HG03103 (cell line): Measurements from ENCODE around the gene CATSPERD.
"Not testable (repeated sequence)": the region's sequence is repeated elsewhere in the genome, so short reads cannot be mapped to it uniquely, and the experiment has no call there.

Experiments used
- ATAC-seq: cut with Tn5 transposase; IDR thresholded peaks from one replicate; pipeline ENCODE4 v1.9.1; 2021; ENCODE audit warnings: low read depth; ENCODE audit not compliant: unreplicated experiment

Gene CATSPERD

DNA sequence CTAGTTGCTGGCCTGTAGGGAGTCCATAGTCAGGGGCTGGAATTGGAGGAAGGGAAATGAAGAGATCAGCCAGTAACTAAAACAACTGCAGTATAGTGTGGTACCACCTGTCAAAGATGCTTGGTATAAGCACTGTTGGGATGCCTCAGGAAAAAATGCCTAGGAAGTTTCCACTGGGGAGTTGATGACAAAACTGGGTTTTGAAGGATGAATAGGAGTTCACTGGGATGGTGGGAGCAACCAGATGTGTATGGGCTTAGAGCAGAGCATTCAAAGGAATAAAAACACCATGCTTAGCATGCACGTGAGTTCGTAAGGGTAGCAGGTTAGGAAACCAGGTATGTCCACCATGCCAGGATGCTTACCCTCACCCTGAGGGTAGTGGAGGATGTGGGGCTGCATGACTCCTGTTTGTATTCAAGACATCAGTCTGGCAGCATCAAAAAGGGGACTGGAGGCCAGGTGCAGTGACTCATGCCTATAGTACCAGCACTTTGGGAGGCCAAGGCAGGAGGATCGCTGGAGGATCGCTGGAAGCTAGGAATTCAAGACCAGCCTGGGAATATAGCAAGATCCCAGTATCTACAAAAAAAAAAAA, 7.1 kb downstream of the CATSPERD start:
- ATAC-seq = no peak

DNA sequence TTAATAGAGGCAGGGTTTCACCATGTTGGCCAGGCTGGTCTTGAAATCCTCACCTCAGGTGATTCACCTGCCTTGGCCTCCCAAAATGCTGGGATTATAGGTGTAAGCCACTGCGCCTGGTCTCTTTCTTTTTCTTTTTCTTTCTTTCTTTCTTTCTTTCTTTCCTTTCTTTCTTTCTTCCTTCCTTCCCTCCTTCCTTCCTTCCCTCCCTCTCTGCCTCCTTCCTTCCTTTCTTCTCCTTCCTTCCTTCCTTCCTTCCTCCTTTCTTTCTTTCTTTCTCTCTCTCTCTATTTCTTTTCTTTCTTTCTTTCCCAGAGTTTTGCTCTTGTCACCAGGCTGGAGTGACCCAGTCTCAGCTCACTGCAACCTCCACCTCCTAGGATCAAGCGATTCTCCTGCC, 12.7 kb downstream of the CATSPERD start:
- ATAC-seq = not testable (repeated sequence)

DNA sequence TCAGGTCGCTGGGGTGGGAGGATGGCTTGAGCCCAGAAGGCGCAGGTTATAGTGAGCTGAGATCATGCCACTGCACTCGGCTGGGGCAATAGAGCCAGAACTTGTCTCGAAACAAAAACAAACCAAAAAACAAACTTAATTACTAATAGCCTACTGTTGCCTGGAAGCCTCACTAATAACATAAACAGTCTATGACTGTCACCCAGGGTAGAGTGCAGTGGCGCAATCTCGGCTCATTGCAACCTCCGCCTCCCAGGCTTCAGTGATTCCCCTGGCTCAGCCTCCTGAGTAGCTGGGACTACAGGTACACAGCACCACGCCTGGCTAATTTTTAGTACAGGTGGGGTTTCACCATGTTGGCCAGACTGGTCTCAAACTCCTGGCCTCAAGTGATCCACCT, 18.0 kb downstream of the CATSPERD start:
- ATAC-seq = no peak

DNA sequence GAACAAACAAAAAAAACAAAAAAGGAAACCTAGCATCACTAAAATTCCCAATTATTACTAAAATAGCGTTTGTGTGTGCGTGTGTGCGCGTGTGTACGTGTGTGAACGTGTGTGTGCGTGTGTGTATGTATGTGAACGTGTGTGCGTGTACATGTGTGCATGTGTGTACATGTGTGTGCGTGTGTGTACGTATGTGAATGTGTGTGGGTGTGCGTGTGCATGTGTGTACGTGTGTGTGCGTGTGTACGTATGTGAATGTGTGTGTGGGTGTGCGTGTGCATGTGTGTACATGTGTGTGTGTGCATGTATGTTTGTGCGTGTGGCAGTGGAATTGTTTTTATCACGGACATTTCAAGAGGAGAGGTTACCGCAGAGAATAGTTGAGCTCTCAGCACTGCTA, 21.6 kb downstream of the CATSPERD start:
- no peak for ATAC-seq

DNA sequence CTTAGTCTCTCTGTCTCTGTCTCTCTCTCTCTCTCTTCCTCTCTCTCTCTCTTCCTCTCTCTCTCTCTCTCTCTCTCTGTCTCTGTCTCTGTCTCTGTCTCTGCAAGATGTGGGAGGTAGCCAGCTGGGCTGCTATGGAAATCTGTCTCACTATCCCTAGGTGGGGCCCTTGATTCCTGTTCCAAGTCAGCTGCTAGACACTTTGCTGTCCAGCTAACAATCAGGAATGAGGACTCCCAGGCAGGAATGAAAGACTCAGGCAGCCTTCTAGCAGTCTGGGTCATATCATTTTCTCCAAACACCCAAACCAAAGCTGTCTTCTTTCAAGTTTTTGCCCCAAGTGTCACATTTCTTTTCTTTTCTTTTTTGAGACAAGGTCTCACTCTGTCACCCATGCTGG, 23.2 kb downstream of the CATSPERD start:
- ATAC-seq = no peak

DNA sequence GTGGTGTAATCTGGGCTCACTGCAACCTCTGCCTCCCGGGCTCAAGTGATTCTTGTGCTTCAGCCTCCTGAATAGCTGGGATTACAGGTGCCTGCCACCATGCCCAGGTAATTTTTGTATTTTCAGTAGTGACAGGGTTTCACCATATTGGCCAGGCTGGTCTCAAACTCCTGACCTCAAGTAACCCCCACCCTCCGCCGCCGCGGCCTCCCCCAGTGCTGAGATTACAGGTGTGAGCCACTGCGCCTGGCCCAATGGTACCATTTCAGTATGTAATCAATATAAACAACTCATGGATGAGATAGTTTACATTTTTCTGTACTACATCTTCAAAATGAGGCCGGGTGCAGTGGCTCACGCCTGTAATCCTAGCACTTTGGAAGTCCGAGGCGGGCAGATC, 24.6 kb downstream of the CATSPERD start:
- ATAC-seq = not testable (repeated sequence)

DNA sequence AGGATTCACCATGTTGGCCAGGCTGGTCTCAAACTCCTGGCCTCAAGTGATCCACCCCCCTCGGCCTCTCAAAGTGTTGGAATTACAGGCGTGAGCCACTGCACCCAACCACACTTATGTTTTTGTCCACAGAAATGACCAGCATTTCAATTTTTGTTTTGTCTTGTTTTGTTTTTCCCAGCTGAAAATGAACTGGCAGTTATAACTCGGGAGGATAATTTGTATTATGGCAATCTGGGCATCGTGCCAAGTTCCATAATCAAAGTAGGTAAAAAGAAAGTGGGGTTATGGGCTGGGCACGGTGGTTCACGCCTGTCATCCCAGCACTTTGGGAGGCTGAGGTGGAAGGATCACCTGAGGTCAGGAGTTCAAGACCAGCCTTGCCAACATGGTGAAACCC, 28.5 kb downstream of the CATSPERD start:
- not testable (repeated sequence) for ATAC-seq

DNA sequence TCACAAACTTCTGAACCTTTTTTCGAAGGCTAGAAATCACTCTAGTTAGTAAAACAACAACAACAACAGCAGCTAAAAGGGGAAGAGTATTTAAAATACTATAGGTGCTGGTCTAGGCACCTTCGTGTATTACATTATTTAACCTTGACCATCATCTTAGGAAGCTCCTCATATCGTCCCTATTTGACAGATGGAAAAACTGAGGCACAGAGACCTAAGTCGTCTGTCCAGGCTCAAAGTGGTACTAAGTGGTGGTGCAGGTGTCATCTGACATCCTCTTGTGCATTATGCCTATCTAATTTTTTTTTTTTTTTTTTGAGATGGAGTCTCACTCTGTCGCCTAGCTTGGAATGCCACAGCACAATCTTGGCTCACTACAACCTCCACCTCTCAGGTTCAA, 29.1 kb downstream of the CATSPERD start:
- no peak for ATAC-seq

DNA sequence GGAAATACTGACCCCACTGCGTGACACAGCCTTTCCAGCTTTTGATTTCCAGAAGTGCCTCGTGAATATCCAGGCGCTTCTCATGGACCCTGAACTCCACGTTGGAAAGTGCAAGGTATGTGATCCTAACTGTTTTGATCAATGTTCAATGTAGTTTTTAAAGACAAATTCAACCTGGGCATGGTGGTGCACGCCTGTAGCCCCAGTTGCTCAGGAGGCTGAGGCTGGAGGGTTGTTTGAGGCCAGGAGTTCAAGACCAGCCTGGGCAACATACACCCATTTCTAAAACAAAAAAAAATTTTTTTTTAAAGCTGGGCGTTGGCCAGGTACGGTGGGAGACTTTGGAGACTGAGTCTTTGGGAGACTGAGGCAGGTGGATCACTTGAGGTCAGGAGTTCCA, 31.3 kb downstream of the CATSPERD start:
- no peak for ATAC-seq

DNA sequence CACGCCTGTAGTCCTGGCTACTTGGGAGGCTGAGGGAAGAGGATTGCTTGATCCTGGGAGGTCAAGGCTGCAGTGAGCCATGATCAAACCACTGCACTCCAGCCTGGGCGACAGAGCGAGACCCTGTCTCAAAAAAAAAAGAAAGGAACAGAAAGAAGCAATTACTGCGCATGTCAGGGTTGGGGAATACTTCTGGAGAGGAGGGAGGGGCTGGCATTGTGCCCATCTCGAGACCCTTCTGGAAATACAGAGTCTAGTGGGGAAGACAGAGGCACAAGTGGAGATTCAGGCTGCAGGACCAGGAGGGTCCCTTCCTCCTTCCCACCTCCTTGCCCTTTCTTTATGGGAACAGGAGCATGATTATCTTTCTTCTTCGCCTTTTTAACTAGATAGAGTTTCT, 33.3 kb downstream of the CATSPERD start:
- ATAC-seq = no peak

DNA sequence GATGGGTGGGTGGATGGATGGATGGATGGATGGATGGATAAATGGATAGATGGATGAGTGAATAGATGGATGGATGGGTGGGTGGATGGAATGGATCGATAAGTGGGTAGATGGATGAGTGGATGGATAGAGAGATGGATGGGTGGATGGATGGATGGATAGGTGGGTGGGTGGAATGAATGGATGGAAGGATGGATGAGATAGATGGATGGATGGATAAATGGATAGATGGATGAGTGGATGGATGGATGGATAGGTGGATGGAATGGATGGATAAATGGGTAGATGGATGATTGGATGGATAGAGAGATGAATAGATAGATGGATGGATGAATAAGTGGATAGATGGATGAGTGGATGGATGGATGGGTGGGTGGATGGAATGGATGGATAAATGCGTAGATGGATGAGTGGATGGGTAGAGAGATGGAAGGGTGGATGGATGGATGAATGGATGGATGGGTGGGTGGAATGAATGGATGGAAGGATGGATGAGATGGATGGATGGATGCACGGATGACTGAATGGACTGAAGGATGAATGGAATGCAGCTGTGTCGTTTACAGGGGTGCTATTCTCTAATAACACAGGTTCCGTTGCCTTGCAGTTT, 42.3 kb downstream of the CATSPERD start:
- no peak for ATAC-seq

DNA sequence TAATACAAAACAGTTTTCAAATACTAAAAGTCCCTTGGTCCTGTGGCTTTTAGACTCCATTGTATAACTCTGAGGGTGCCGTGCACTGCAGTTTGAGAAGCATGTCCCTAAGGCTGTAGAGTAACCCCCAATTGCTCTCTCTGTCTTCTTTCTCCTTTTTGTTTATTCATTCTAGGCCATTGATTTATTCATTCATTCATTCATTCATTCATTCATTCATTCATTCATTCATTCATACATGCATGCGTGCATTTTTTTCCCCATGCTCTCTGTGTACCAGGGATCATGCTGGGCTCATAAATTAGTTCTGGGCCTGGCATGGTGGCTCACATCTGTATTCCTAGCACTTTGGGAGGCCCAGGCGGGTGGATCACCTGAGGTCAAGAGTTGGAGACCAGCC, 44.8 kb downstream of the CATSPERD start:
- no peak for ATAC-seq

DNA sequence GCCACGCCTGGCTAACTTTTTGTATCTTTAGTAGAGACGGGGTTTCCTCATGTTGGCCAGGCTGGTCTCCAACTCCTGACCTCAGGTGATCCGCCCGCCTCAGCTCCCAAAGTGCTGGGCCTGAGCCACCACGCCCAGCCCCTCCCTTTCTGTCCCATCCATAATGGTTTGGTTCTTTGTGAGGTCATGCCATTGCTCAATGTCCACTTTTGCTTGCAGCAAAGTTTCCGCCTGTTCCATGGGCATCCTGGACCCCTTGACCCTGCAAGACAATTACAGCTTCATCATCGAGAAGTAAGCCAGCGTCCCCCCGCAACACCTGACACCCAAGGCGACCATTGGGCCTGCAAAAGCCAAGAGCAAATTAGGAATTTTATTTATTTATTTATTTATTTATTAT, 47.5 kb downstream of the CATSPERD start:
- ATAC-seq = no peak

DNA sequence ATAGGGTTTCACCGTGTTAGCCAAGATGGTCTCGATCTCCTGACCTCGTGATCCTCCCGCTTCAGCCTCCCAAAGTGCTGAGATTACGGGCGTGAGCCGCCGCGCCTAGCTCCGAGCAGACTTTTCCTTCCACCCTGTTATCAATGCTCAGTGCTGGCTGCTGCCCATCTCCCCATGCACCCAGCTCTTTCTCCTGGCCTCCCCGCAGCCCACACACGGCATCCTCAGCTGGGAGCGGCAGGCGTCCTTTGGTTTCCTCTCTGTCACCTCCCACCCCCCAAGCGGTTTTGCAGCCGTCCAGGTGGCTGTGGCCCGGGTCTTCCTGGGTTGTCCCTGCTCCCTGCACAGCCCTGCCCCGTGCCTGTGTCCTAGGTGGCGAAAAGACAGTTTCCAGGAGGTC, 52.0 kb downstream of the CATSPERD start:
- no peak for ATAC-seq

DNA sequence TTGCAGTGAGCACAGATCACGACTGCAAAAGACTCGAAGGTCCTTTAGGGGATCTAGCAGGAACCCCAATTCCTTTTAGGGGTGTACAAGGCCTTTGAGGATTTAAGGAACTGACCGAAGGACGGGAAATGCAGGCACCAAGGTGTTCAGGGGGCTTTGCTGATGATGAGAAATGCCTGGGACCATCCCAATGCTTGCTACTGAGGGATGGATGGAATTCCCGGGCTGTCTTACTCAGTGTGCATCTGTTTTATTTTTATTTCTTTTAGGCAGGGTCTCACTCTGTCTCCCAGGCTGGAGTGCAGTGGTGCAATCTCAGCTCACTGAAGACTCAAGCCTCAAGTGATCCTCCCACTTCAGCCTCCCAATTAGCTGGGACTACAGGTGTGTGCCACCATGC, 52.8 kb downstream of the CATSPERD start:
- no peak for ATAC-seq

DNA sequence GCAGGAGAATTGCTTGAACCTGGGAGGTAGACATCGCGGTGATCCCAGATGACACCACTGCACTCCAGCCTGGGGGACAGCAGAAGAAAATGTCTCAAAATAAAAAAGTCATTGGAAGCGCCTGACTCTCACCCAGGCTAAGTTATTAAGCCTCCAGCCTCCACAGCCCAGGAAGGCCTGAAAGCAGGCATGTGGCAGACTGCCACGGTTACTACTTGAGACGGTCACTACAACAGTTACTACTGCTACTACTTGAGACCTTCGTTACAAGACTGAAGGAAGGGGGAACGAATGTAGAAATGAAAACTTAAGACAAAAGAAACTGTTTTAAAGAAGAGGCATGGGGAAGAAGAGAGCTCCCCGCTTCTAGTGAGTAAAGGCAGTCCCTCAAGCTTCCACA, 54.5 kb downstream of the CATSPERD start:
- no peak for ATAC-seq

DNA sequence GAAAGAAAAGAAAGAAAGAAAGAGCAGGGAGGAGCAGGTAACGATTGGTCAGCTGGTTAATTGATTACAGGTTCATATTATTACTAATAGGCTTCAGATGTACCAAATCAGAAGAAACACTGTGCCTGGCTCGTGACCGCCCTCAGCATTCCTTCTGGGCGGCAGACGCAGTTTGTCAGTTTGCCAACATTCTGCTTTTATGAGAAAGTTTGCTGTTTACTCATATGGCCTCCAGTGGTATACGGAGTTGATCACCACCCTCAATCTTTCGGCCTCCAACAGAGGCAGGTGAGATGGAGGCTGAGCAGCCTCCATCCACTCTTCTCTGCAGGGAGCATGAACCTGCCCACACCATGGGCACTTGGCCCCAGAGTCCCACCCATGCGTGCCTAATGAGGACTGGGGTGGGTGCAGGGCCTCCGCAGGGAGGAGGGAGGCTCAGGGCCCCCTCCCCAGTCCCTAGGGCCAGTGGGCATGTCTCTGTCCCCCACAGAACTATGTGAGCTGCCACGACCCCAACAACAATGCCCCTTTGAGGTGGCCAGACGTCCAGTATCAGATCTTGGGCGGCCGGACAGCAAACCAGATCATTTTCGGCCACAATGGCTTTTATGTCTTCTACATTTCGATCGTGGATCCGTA, 55.4 kb downstream of the CATSPERD start:
- ATAC-seq = no peak

DNA sequence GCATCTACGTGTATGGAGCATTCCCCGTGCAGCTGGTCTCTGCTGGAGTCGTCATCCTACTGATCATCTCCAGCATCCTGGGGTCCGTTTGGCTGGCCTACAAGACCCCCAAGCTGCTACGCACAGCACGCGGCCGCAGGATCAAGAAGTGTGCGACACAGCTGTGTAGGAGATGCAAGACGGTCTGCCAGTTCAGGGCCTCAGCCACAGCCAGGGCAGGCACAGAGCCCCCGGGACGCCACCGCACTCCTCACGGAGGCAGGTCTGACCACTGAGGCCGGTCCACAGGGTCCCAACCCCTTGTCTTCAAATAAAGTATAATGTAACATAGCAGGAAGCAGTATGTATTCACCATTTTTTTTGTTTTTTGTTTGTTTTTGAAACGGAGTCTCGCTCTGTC, 58.0 kb downstream of the CATSPERD start:
- no peak for ATAC-seq

DNA sequence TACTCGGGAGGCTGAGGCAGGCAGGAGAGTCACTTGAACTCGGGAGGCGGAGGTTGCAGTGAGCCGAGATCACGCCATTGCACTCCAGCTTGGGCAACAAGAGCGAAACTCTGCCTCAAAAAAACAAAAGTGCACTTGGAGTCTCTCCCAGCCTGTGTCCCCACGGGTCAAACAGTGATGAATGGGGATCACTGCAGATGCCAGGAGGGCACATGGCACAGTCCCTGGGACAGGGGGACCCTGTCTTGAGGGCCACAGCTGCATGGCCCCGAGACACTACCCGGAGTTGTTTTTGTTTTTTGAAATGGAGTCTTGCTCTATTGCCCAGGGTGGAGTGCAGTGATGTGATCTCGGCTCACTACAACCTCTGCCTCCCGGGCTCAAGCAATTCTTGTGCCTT, 60.5 kb downstream of the CATSPERD start:
- ATAC-seq = not testable (repeated sequence)

DNA sequence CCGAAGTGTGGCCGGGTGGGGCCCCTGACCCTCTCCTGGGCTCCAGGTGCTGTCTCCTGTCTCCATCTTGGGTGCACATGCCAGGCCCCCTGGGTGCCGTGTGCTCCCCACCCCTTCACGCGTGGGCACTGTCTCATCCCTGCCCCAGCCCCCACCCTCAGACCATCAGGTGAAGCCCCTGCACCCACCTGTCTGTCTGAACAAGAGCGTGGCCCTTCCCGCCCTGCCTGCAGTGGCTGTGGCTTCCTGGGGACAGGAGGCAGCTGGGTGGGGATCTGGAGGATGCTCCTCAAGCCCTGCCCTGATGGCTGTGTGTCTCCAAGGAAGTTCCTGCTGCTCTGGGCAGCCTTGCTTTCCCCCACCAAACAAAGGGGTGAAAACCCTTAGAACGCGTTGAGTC, 61.9 kb downstream of the CATSPERD start:
- ATAC-seq = no peak

DNA sequence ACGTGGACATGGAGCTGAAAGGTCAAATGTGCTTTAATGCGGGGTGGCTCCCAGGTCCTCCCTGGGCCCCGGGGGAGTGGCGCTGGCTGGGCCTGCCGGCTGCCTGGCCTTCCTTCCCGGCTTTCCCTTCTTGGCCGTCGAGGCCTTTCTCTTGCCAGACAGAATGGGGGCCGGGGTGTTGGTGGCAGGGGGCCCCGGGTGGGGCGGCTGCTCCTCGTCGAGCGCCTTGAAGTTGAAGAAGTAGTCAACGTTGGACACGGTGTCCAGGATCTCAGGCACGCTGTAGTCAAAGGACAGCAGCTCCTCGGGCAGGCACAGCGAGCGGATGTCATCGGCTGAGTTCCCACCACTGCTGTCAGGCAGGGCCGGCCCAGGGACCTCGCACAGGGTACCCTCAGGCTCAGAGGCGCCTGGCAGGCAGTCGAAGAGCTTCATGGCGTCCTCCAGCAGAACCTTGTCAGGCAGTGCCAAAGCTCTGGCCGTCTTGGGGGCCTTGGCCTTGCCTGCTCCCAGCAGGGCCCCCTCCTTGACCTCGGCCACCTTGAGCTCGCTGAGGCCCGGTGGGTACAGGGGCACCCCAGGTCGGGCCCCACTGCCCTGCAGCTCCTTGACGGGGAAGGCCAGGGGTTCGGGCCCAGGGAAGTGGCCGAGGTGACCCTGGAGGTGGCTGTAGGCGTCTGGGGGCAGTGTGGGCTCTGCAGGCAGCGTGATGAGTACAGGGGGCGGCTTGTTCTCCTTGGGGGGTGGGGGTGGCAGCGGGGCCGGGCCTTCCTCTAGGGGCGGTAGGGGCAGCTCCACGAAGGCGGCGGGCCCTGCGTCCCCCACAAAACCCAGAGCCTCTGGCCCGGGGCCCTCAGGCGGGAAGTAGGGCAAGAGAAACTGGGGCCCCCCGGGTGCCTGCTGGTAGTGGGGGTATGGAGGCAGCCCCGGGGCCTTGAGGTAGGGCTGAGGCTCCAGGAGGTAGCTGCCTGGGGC, 62.8 kb downstream of the CATSPERD start:
- no peak for ATAC-seq
